GM12873 (cell line): ENCODE results near the gene TOR3A.

ENCODE experiments used
- CTCF ChIP-seq: IDR thresholded peaks from 2 replicates; pipeline ENCODE4 v1.5.1; 2012; ENCODE audit warnings: low read depth, mild to moderate bottlenecking, moderate library complexity, low read length, control low read depth; ENCODE audit not compliant: insufficient read depth; ENCODE audit errors: missing control alignments

Gene TOR3A

GRCh38 chr1:179129702-179130473, 48.0 kb downstream of the TOR3A start:
- TF ChIP-seq CTCF: no peak

GRCh38 chr1:179137617-179138255, 55.9 kb downstream of the TOR3A start:
- no peak for TF ChIP-seq CTCF

- no peak for TF ChIP-seq CTCF
These were observed 59.9 kb downstream of the TOR3A start for GRCh38 chr1:179141592-179142251.

- no peak for TF ChIP-seq CTCF
These were observed 61.0 kb downstream of the TOR3A start for GRCh38 chr1:179142889-179143299.

GRCh38 chr1:179143322-179143721, 61.5 kb downstream of the TOR3A start:
- no peak for TF ChIP-seq CTCF

GRCh38 chr1:179144626-179145025, 62.8 kb downstream of the TOR3A start:
- TF ChIP-seq CTCF: no peak

- TF ChIP-seq CTCF: no peak
These were observed 63.7 kb downstream of the TOR3A start for GRCh38 chr1:179145521-179145920.
